NCI-H2081 (cell line): ENCODE measurements around the gene ALG3.
A peak's percentile ranks its signal among the peaks of the same experiment; 100 is the strongest.

Experiments
- DNase-seq, 2 experiments: peaks; one replicate each; lab custom pipeline; 2025; lab: John Stamatoyannopoulos, UW

The ALG3 gene

GRCh38 chr3:184234671-184235380, 13.9 kb downstream of the ALG3 start:
- no peak for DNase-seq

GRCh38 chr3:184234224-184234623, 14.5 kb downstream of the ALG3 start:
- DNase-seq, result no peak

GRCh38 chr3:184233127-184233843, 15.5 kb downstream of the ALG3 start:
- no peak for DNase-seq

GRCh38 chr3:184231671-184232070, 17.1 kb downstream of the ALG3 start:
- peak in 1 of 2 experiments; percentile 35 for DNase-seq

- DNase-seq, result peak; percentile 85 to 91
Observed at GRCh38 chr3:184230603-184231528, 17.9 kb downstream of the ALG3 start.

GRCh38 chr3:184230081-184230602, 18.6 kb downstream of the ALG3 start:
- DNase-seq, result peak; percentile 79 to 84

- DNase-seq, result peak; percentile 88 to 93
Observed at GRCh38 chr3:184229394-184230080, 19.2 kb downstream of the ALG3 start, which contains the start of gene VWA5B2. VWA5B2 (plus strand) TSS chr3:184229585; CDS start chr3:184230529, 944 bp downstream.

- DNase-seq, result no peak
Observed at GRCh38 chr3:184228376-184229137, 20.2 kb downstream of the ALG3 start.

- DNase-seq, result peak; percentile 44 to 52
Observed at GRCh38 chr3:184227481-184227935, 21.3 kb downstream of the ALG3 start.

- no peak for DNase-seq
Observed at GRCh38 chr3:184223946-184224345, 24.8 kb downstream of the ALG3 start.

GRCh38 chr3:184222521-184222920, 26.2 kb downstream of the ALG3 start:
- DNase-seq, result no peak

- DNase-seq, result peak; percentile 33 to 68
Observed at GRCh38 chr3:184218814-184219213, 29.9 kb downstream of the ALG3 start.

GRCh38 chr3:184211718-184212117, 37.0 kb downstream of the ALG3 start:
- DNase-seq, result no peak

- no peak for DNase-seq
Observed at GRCh38 chr3:184211297-184211696, 37.5 kb downstream of the ALG3 start.

GRCh38 chr3:184209146-184209923, 39.4 kb downstream of the ALG3 start:
- no peak for DNase-seq

- DNase-seq, result no peak
Observed at GRCh38 chr3:184203526-184203925, 45.2 kb downstream of the ALG3 start.

GRCh38 chr3:184200825-184201224, 47.9 kb downstream of the ALG3 start:
- DNase-seq, result no peak

GRCh38 chr3:184198509-184198908, 50.3 kb downstream of the ALG3 start:
- no peak for DNase-seq

- no peak for DNase-seq
Observed at GRCh38 chr3:184196536-184196935, 52.2 kb downstream of the ALG3 start.
